H54 (cell line): ENCODE data around the gene FHDC1.

Experiments
- DNase-seq: peaks from one replicate; pipeline ENCODE4 v3.0.0; 2011; ENCODE audit warnings: low spot score, mixed read lengths; ENCODE audit not compliant: insufficient read length
- FAIRE-seq: peaks from 3 replicates; lab custom pipeline; 2011; peaks lifted over from hg19 to GRCh38; lab: Jason Lieb, UNC
- POLR2A ChIP-seq: IDR thresholded peaks from 2 replicates; pipeline ENCODE4 v1.6.1; 2011; ENCODE audit warnings: low read depth, mild to moderate bottlenecking, low read length

Gene FHDC1

DNA sequence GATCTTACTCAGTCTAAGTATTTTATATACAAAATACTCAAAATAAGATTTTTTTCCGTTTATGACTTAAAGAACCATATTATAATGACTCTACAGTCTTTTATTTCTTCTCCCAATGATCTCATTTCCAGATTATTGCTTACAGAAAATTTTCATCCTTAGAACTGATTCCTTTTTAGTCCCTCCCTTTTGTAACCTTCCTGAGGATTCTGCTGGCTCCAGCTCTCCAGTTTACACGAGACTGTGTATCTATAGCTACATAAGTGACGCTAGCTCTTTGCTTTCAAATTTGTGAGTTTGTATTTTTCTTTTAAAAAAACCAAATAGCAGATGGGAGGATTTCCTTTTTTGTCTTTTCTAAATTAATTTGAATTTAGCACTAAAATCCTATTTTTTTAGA lies 24.0 kb downstream of the FHDC1 start:
- TF ChIP-seq POLR2A = no peak
- DNase-seq (no peak), FAIRE-seq (no peak)

DNA sequence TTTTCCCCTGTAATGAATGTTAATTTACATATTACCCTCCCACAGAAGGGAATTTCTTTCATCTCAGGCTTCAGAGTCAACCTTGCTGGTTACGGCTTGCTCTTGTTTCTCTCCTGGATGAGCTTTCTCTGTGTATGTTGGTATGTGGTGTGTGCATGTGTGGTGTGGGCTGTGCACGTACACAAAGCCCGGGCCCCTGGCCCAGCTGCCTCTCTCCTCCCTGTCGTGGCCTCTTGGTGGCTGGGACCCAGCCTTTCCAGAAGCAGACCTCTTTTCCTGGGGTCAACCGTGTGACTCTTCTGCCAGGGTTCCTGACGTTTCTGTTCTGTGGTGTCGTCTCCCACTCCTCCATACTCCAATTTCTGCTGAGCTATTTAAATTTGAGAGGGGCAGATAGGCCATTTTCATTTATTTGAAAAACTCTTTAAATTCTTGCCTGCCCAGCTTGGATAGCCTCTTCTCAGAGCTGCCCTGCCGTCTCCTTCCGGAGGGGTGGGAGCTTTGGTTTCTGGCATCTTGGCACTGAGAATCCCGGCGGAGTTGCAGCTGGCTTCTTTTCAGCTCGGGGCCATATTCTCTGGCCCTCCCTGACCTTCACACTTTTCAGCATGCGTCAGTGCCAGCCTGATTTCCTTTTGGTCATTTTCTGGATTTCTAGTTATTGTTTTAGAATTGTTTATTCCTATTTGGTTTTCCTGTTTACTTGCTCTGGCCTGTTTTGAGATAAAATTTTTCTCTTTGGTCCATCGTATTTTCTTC lies 25.1 kb downstream of the FHDC1 start:
- no peak for DNase-seq
- no peak for TF ChIP-seq POLR2A
- FAIRE-seq = no peak

DNA sequence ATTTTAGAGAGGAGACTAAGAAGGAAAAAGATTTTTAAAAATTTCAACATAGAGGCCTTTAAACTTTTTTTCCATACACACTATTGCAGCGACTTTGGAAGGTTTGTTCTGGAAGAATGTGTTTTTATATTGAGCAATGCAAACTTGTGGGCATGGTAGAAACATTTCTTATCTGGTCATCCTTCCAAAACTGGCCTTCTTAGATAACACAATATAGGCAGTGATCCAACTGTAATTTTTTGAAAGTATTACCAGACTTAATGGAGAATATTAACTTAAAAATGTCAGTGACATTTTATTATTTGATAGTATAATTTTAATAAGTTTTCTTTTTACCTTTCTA lies 25.6 kb downstream of the FHDC1 start:
- no peak for TF ChIP-seq POLR2A
- DNase-seq = no peak
- FAIRE-seq = no peak

DNA sequence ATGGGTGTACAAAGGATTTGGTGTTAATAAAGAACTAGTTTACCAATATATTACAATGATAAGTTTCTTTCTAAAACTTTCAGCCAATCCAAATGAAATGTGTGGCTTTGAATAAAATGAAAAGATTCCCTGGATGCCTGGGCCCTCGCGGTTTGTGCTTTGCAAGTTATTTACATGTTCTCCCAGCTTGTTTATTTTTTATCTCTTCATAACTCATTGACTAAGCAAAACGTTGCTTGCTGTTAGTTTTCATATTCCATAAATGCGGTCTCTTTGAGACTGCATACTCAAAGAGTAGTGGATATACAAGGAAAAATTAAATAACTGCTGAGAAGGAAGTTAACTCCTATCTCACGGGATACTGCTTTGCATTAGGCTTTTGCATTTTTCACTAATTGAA lies 26.0 kb downstream of the FHDC1 start:
- TF ChIP-seq POLR2A = no peak
- no peak for FAIRE-seq
- DNase-seq = no peak

DNA sequence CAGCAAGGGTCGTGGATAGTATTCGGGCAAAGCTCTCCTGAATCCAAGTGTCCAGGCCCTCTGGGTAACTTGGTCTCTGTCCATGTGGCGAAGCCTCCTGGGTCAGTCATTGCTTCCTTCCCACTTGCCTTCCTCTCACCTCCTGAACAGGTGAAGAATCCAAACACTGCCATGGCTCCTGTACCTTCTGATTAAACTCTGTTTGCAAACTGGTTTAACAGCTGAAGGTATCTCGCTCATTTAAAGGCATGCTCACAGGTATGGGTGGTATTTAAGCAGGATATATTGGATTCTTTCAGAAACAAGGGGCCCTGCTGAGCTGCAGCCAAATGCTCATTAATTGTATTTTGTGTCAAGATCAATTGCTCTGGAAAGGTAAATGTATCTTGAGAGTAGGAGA lies 28.2 kb downstream of the FHDC1 start:
- no peak for TF ChIP-seq POLR2A
- no peak for DNase-seq
- FAIRE-seq = no peak

DNA sequence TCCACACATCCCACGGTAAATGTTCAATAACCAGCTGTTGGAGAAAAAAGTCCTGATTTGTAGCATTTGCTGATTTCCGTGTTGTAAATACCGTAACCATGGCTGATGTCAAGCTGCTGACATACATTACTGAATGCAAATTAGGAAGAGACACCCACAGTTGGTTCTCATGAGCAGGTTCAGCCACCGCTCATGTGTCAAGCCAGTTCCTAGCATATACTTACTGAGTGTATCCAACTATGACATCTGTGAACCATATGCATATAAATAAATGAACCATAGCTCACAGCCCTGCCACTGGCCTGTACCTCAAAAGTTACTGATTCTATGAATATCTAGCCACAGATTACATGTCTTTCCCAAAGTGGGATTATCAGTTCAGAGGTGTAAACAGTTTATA lies 29.5 kb downstream of the FHDC1 start:
- FAIRE-seq (no peak), DNase-seq (no peak)
- TF ChIP-seq POLR2A = no peak

DNA sequence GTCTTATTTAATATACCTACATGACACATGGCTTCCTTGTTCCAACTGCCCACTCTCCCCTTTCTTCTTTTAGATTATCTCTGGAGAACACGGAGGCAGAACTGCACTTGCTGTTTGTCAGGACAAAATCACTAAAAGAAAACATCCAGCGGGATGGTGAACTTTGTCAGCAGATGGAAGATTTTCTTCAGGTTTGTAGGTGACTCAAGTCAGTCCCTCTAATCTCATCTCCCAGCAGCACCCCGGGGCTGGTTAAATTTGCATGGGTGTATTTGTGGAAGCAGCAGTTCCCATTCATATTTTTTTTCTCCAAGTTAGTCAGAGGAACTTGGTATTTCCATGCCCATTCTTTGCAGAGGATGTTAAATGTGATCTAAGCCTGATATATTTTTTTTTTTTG lies 31.8 kb downstream of the FHDC1 start:
- no peak for TF ChIP-seq POLR2A
- FAIRE-seq (no peak), DNase-seq (no peak)

DNA sequence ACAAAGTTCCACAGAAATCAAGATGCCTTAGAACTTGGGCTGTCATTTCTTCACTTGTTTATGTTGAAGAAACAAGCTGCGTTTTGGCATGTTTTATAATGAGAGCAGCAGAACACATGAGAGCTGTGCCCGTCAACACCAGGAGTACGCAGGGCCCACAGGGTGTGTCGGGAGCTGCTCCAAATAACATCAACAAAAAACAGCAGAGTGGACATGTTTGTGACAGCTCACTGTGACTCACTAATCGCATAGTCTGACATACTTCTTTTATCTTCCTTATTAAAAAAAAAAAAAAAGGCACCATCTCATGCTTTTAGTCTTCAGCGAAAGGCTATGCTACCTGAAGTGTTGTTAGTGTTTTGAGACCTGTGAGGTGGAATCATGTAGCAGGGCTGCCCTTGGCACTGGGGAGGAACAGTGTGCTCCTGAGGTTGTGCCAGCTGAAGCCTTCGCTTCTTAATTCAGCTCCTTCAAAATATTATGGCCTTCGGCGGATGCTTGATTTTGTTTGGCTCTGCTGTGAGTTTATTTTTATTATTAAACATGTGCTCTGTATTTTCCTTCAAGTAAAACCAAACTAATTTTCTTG lies 32.8 kb downstream of the FHDC1 start:
- DNase-seq (no peak), FAIRE-seq (no peak)
- no peak for TF ChIP-seq POLR2A

DNA sequence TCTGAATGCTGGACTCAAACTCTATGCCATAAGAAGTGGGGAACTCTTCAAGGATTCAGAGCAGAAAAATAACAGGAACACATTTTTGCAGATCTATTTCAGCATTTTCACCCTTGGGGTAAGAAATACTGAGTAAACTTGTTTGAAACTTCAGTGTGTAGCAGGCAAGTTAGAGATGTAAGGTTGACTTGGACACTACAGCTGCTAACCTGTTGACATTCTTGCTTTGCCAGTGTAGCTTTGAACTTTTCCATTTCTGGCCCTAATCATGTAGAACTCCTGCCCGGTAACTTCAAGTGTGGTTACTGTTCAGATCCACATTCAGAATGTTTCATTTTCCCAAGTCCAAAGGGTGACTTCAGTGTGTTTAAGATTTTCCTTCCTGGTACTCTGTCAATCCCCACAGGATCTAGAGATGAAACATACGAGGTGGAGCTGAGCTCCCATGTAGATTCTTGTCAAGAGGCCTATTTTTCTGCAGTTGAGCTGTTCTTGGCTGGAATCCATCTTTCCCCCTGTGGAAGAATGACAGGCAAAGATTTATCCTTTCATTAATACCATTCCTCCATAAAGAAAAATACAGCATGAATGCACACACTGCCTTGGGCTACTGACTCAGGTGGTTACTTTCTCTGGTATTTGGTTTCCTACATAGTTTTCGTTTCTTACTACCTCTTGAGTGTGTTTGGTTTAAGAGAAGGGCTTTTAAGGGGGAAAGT lies 34.1 kb downstream of the FHDC1 start:
- no peak for FAIRE-seq
- no peak for TF ChIP-seq POLR2A
- DNase-seq = no peak

DNA sequence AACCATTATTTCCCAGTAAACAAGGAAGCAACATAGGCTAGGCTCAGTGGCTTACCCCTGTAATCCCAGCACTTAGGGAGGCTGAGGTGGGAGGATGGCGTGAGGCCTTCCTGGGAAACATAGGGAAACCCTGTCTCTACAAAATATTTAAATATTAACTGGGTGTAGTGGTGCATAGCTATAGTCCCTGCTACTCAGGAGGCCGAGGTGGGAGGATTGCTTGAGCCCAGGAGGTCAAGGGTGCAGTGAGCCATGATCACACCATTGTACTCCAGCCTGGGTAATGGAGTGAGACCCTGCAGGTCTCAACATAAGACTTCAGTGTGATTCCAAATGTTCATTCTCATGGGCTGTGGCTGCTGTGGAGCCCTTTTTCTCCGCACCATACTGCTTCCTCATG lies 34.9 kb downstream of the FHDC1 start:
- no peak for TF ChIP-seq POLR2A
- FAIRE-seq = no peak
- no peak for DNase-seq

DNA sequence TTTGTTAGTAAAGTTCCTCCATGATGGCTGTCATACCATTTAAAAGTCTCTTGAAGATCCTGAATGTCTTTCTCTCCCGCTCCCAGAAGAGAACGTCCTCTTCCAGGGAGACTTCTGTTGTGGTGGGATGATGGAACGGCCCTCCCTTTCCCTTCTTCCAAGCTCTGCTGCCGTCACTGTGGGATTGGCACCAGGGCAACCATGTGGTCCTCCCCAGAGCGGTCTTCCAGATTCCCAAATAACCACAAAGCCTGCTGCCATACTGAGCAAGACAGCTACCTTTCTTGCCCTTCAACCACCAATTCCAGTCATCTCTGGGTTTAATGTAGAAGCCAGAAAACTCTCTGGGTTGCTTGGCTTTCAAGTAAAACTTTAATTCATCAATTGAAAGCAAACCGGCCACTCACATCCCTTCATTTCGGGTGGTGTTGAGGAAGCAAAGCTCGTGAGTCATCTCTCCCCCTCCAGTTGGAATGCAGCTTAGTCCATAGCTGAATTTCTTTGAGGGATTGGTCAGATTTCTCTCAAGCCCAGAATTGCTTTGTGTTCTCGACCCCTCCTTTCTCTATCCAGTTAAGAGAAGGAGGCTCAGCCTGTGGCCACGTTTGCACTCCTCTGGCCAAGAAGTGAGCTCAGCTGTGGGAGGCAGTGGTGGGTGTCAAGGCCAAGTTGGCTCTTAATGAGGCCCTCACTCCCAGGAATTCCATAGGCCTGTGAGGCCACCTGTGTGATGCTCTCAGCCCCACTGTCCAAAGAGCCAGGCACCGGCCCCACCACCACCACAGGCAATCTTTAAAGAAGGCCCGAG lies 36.9 kb downstream of the FHDC1 start:
- DNase-seq (peak; percentile 59), FAIRE-seq (no peak)
- no peak for TF ChIP-seq POLR2A

DNA sequence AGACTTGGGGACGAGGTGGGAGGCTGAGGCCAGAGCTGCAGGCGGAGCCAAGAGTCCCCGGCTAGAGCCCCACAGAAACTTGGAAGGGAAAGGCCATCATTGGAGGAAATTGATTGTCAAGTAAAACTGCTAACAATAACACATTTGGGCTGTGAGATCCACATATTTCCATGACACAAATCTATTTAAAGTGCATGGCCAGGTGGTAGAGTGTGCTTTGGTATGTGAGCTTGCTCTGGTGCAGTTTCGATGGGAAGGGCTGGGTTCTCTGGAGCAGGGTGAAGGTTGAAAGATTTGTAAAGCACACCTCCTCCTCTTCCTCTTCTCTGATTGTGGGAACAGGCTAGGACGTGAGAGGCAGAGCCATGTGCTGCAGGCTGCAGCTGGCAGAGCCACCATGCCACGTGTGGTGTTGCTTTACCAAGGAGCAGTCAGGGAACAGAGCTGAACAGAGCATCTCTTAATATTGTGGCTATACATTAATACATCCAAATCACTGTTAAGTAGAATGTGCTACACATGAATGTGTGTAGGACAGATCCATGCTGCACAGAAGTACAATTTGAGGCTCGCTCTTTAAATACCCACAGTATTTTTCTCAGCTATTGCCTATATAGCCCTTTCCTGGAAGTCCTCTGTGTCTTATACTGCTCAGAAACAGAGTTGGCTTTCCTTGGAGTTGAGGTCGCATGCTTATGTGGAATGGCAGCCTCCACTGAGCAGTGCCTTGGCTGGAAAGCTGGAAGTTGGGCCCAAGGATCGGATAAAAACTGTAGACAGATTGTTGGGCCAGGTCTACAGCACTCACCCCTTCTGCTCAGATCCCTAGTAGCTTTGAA lies 37.7 kb downstream of the FHDC1 start:
- TF ChIP-seq POLR2A = no peak
- no peak for DNase-seq
- FAIRE-seq = no peak
